Neural cell (in vitro differentiated cells): ENCODE data around the gene C2. TPM values are rescaled to one million over a fixed set of nuclear protein-coding genes. Genes with fewer than 3 reads are reported as not detected.

Source experiments
- H2AFZ ChIP-seq: fragments of 200-600, 300-800 bp; sonication (generic), shearing (Covaris generic); 2 replicates; pipeline ENCODE4 v1.6.0; 2014; ENCODE audit warnings: low read depth, mild to moderate bottlenecking, antibody characterized with exemption, low read length, moderate library complexity
- H3F3A ChIP-seq: fragments of 200-600 bp; shearing (Covaris generic); 2 replicates; pipeline ENCODE4 v1.6.1; 2016; ENCODE audit warnings: mild to moderate bottlenecking, moderate library complexity, mixed read lengths, antibody characterized with exemption, low read length; ENCODE audit not compliant: insufficient read depth, poor library complexity, severe bottlenecking
- H3K27ac ChIP-seq: fragments of 200-600, 300-800 bp; sonication (generic), shearing (Covaris generic); 2 replicates; pipeline ENCODE4 v1.5.1; 2014; ENCODE audit warnings: mild to moderate bottlenecking, low read length, moderate library complexity
- H3K27me3 ChIP-seq: fragments of 300-800, 200-600 bp; sonication (generic), shearing (Covaris generic); 2 replicates; pipeline ENCODE4 v1.6.0; 2014; ENCODE audit warnings: mild to moderate bottlenecking, low read depth, low read length, moderate library complexity; ENCODE audit not compliant: insufficient read depth
- H3K36me3 ChIP-seq: fragments of 300-800, 200-600 bp; sonication (generic), shearing (Covaris generic); 2 replicates; pipeline ENCODE4 v1.5.1; 2014; ENCODE audit warnings: mild to moderate bottlenecking, antibody characterized with exemption, low read length, moderate library complexity; ENCODE audit not compliant: insufficient read depth
- H3K4me2 ChIP-seq: fragments of 300-800, 200-600 bp; sonication (generic), shearing (Covaris generic); 2 replicates; pipeline ENCODE4 v1.6.0; 2014; ENCODE audit warnings: mild to moderate bottlenecking, low read length
- H3K4me3 ChIP-seq: fragments of 300-800, 200-600 bp; sonication (generic), shearing (Covaris generic); 2 replicates; pipeline ENCODE4 v1.5.1; 2014; ENCODE audit warnings: mild to moderate bottlenecking, low read length, moderate library complexity
- H3K79me2 ChIP-seq: fragments of 200-600 bp; shearing (Covaris generic); replicated peaks from 2 replicates; pipeline ENCODE4 v1.6.0; 2014; ENCODE audit warnings: mild to moderate bottlenecking, low read length, moderate library complexity; ENCODE audit not compliant: insufficient read depth
- H3K9ac ChIP-seq: fragments of 300-800, 200-600 bp; sonication (generic), shearing (Covaris generic); 2 replicates; pipeline ENCODE4 v1.6.1; 2016; ENCODE audit warnings: mild to moderate bottlenecking, low read length, mixed read lengths
- H3K9me2 ChIP-seq: fragments of 200-600 bp; shearing (Covaris generic); 2 replicates; pipeline ENCODE4 v1.6.1; 2016; ENCODE audit warnings: mild to moderate bottlenecking, low read length, mixed read lengths; ENCODE audit not compliant: insufficient read depth
- H3K9me3 ChIP-seq: fragments of 200-600, 300-800 bp; sonication (generic), shearing (Covaris generic); 2 replicates; pipeline ENCODE4 v1.6.1; 2016; ENCODE audit warnings: mild to moderate bottlenecking, mixed run types, low read length, moderate library complexity, mixed read lengths
- H4K20me1 ChIP-seq: fragments of 200-600 bp; shearing (Covaris generic); 2 replicates; pipeline ENCODE4 v1.6.1; 2016; ENCODE audit warnings: mild to moderate bottlenecking, mixed run types; ENCODE audit not compliant: insufficient read depth
- EP300 ChIP-seq: fragments of 450-650 bp; conservative IDR thresholded peaks from 2 replicates; pipeline ENCODE4 v1.6.1; 2014; ENCODE audit warnings: antibody characterized with exemption, mild to moderate bottlenecking, moderate library complexity; ENCODE audit not compliant: poor library complexity, severe bottlenecking
- EZH2 ChIP-seq: fragments of 200-600, 300-800 bp; shearing (Covaris generic), sonication (generic); IDR thresholded peaks from 2 replicates; pipeline ENCODE4 v1.6.1; 2014; ENCODE audit warnings: antibody characterized with exemption, low read length, borderline replicate concordance, mild to moderate bottlenecking; ENCODE audit not compliant: insufficient read depth, poor library complexity, severe bottlenecking
- MXI1 ChIP-seq: fragments of 450-650 bp; conservative IDR thresholded peaks from 2 replicates; pipeline ENCODE4 v1.6.1; 2014; ENCODE audit warnings: antibody characterized with exemption, mild to moderate bottlenecking; ENCODE audit not compliant: poor library complexity, severe bottlenecking
- POLR2AphosphoS5 ChIP-seq: IDR thresholded peaks from 2 replicates; pipeline ENCODE4 v1.6.1; 2012
- RAD21 ChIP-seq: fragments of 450-650 bp; conservative IDR thresholded peaks from 2 replicates; pipeline ENCODE4 v1.6.1; 2014; ENCODE audit warnings: antibody characterized with exemption, mild to moderate bottlenecking, moderate library complexity
- SMC3 ChIP-seq: fragments of 450-650 bp; conservative IDR thresholded peaks from 2 replicates; pipeline ENCODE4 v1.6.1; 2014; ENCODE audit warnings: antibody characterized with exemption, mild to moderate bottlenecking, moderate library complexity; ENCODE audit not compliant: poor library complexity
- TAF1 ChIP-seq: IDR thresholded peaks from 2 replicates; pipeline ENCODE4 v1.6.1; 2012; ENCODE audit warnings: low read depth
- polyA plus RNA-seq: library from polyadenylated mRNA; depleted of rRNA; stranded (reverse); fragments of >200 nt; gene quantifications from 2 replicates; pipeline ENCODE4 v1.2.3, GENCODE V29; 2014
- TF ChIP-seq, protein P1 (sequence below): fragments of 450-650 bp; IDR thresholded peaks from 2 replicates; pipeline ENCODE4 v1.5.1; 2014; ENCODE audit warnings: antibody characterized with exemption, mild to moderate bottlenecking, moderate library complexity; ENCODE audit not compliant: poor library complexity, severe bottlenecking
- TF ChIP-seq, protein P2 (sequence below): IDR thresholded peaks from 2 replicates; pipeline ENCODE4 v1.6.1; 2012; ENCODE audit warnings: borderline replicate concordance

Gene C2
- polyA plus RNA-seq, 1 donor from 2014 or later = 1.2 TPM

DNA sequence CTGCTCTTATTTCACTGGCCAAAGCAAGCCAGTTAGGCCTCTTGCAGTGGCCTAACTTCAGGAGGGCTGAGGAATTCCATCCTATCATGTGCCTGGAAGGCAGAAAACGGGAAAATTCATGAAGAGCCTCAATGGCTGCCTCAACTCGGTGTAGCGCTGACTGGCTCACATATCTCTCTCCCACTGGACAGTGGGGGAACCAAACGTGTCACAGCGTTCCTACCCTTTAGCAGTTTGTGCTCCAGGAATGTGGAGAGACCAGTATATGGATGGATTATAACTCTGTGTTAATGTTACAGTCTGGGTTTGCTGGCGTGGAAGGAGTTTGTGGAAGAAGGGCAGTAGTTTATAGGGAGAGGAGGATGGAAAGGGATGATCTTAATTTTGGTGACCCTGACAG lies 11.8 kb upstream of the C2 start:
- H2AFZ ChIP-seq = no peak overlapping the region
- no peaks in the 10 kb centered on the region for H3K79me2 ChIP-seq
- H3K27me3 ChIP-seq = no peaks in the 10 kb centered on the region
- no peaks in the 10 kb centered on the region for H3K9me2 ChIP-seq
- H3K27ac ChIP-seq = no peak overlapping the region
- H3K9me3 ChIP-seq = no peaks in the 10 kb centered on the region
- no peak overlapping the region for H3K4me3 ChIP-seq
- TF ChIP-seq, protein P1, sequence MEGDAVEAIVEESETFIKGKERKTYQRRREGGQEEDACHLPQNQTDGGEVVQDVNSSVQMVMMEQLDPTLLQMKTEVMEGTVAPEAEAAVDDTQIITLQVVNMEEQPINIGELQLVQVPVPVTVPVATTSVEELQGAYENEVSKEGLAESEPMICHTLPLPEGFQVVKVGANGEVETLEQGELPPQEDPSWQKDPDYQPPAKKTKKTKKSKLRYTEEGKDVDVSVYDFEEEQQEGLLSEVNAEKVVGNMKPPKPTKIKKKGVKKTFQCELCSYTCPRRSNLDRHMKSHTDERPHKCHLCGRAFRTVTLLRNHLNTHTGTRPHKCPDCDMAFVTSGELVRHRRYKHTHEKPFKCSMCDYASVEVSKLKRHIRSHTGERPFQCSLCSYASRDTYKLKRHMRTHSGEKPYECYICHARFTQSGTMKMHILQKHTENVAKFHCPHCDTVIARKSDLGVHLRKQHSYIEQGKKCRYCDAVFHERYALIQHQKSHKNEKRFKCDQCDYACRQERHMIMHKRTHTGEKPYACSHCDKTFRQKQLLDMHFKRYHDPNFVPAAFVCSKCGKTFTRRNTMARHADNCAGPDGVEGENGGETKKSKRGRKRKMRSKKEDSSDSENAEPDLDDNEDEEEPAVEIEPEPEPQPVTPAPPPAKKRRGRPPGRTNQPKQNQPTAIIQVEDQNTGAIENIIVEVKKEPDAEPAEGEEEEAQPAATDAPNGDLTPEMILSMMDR = no peak
- TF ChIP-seq, protein P2, sequence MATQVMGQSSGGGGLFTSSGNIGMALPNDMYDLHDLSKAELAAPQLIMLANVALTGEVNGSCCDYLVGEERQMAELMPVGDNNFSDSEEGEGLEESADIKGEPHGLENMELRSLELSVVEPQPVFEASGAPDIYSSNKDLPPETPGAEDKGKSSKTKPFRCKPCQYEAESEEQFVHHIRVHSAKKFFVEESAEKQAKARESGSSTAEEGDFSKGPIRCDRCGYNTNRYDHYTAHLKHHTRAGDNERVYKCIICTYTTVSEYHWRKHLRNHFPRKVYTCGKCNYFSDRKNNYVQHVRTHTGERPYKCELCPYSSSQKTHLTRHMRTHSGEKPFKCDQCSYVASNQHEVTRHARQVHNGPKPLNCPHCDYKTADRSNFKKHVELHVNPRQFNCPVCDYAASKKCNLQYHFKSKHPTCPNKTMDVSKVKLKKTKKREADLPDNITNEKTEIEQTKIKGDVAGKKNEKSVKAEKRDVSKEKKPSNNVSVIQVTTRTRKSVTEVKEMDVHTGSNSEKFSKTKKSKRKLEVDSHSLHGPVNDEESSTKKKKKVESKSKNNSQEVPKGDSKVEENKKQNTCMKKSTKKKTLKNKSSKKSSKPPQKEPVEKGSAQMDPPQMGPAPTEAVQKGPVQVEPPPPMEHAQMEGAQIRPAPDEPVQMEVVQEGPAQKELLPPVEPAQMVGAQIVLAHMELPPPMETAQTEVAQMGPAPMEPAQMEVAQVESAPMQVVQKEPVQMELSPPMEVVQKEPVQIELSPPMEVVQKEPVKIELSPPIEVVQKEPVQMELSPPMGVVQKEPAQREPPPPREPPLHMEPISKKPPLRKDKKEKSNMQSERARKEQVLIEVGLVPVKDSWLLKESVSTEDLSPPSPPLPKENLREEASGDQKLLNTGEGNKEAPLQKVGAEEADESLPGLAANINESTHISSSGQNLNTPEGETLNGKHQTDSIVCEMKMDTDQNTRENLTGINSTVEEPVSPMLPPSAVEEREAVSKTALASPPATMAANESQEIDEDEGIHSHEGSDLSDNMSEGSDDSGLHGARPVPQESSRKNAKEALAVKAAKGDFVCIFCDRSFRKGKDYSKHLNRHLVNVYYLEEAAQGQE = no peak
- no peak for TF ChIP-seq MXI1
- TF ChIP-seq SMC3 = no peak
- TF ChIP-seq EZH2 = no peak
- TF ChIP-seq EP300 = no peak
- no peak for TF ChIP-seq POLR2AphosphoS5
- TF ChIP-seq TAF1 = no peak
- no peak for TF ChIP-seq RAD21
- H3K9ac ChIP-seq = no peak overlapping the region
- no peak overlapping the region for H3K4me2 ChIP-seq
- no peaks in the 10 kb centered on the region for H3K36me3 ChIP-seq
- no peaks in the 10 kb centered on the region for H4K20me1 ChIP-seq
- no peaks in the 10 kb centered on the region for H3F3A ChIP-seq

DNA sequence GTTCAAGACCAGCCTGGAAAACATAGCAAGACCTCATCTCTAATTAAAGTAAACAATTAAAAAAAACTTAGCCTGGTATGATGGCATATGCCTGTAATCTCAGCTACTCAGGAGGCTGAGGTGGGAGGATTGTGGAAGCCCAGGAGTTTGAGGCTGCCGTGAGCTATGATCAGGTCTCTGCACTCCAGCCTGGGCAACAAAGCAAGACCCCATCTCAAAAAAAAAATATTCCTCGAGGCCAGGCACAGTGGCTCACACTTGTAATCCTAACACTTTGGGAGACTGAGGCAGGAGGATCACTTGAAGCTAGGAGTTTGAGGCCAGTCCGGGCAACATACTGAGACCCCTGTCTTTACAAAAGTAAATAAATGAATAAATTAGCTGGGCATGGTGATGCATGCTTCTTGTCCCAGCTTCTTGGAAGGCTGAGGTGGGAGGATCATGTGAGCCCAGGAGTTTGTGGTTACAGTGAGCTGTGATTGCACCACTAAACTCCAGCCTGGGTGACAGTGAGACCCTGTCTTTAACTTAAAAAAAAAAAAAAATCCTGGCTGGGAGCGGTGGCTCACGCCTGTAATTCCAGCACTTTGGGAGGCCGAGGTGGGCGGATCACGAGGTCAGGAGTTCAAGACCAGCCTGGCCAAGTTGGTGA lies 9.3 kb upstream of the C2 start:
- H3K36me3 ChIP-seq = no peaks in the 10 kb centered on the region
- H3K4me3 ChIP-seq = no peak overlapping the region
- no peaks in the 10 kb centered on the region for H3K79me2 ChIP-seq
- H3K27ac ChIP-seq = no peak overlapping the region
- H3K9me3 ChIP-seq = no peaks in the 10 kb centered on the region
- H3K9me2 ChIP-seq = no peaks in the 10 kb centered on the region
- no peak overlapping the region for H2AFZ ChIP-seq
- H3K27me3 ChIP-seq = no peaks in the 10 kb centered on the region
- no peak overlapping the region for H3K9ac ChIP-seq
- TF ChIP-seq EZH2 (no peak), TAF1 (no peak), SMC3 (no peak), POLR2AphosphoS5 (no peak), RAD21 (no peak), EP300 (no peak), MXI1 (no peak)
- TF ChIP-seq, protein P1 = no peak
- TF ChIP-seq, protein P2 = no peak
- no peak overlapping the region for H3K4me2 ChIP-seq
- H4K20me1 ChIP-seq = no peaks in the 10 kb centered on the region
- no peaks in the 10 kb centered on the region for H3F3A ChIP-seq
